ENCODE results near the gene AP1S1. TPM values are rescaled to one million over a fixed set of nuclear protein-coding genes. Genes with fewer than 3 reads are reported as not detected.

The AP1S1 gene
- total and polyA plus RNA-seq, 9 of the 15 experiments (the other 6 are each of a cell fraction or from before 2014, with no cell fraction given), result 4.4 to 149 (median 89.4) TPM

- TF ChIP-seq EZH2 (IDR thresholded peaks at IDR 0.05; ENCODE audit: borderline replicate concordance, low read depth, low read length), result no peak
- no peak for TF ChIP-seq HDAC3 (IDR thresholded peaks at IDR 0.05; ENCODE audit: borderline replicate concordance, partially characterized antibody)
- TF ChIP-seq RUNX1 (IDR thresholded peaks at IDR 0.05; ENCODE audit: low read depth), result no peak
- TF ChIP-seq, protein P1, sequence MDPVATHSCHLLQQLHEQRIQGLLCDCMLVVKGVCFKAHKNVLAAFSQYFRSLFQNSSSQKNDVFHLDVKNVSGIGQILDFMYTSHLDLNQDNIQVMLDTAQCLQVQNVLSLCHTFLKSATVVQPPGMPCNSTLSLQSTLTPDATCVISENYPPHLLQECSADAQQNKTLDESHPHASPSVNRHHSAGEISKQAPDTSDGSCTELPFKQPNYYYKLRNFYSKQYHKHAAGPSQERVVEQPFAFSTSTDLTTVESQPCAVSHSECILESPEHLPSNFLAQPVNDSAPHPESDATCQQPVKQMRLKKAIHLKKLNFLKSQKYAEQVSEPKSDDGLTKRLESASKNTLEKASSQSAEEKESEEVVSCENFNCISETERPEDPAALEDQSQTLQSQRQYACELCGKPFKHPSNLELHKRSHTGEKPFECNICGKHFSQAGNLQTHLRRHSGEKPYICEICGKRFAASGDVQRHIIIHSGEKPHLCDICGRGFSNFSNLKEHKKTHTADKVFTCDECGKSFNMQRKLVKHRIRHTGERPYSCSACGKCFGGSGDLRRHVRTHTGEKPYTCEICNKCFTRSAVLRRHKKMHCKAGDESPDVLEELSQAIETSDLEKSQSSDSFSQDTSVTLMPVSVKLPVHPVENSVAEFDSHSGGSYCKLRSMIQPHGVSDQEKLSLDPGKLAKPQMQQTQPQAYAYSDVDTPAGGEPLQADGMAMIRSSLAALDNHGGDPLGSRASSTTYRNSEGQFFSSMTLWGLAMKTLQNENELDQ (CRISPR knock-in tag; IDR thresholded peaks at IDR 0.05; ENCODE audit: borderline replicate concordance), result no peak
- TF ChIP-seq SIX5 (IDR thresholded peaks at IDR 0.05; ENCODE audit: borderline replicate concordance in 1 of 2, insufficient read depth in 1 of 2, low read depth in 1 of 2, low read length in 2 of 2), result no peak
- no peak for TF ChIP-seq ZC3H4 (CRISPR knock-in tag; IDR thresholded peaks at IDR 0.05; ENCODE audit: borderline replicate concordance)
- no peak for TF ChIP-seq RHOXF2B (CRISPR knock-in tag; conservative IDR thresholded peaks at IDR 0.05)
- TF ChIP-seq MTA1 (IDR thresholded peaks at IDR 0.05; ENCODE audit: borderline replicate concordance), result no peak
- peak; percentile 19; the same call in 1 of the 2 replicates for TF ChIP-seq CXXC5 (CRISPR knock-in tag; IDR thresholded peaks at IDR 0.05)
- TF ChIP-seq BHLHE40 (IDR thresholded peaks at IDR 0.05; ENCODE audit: low read length), result peak; percentile 97
- TF ChIP-seq ZNF584 (CRISPR knock-in tag; IDR thresholded peaks at IDR 0.05; ENCODE audit: low read depth), result no peak
- TF ChIP-seq, protein P2, sequence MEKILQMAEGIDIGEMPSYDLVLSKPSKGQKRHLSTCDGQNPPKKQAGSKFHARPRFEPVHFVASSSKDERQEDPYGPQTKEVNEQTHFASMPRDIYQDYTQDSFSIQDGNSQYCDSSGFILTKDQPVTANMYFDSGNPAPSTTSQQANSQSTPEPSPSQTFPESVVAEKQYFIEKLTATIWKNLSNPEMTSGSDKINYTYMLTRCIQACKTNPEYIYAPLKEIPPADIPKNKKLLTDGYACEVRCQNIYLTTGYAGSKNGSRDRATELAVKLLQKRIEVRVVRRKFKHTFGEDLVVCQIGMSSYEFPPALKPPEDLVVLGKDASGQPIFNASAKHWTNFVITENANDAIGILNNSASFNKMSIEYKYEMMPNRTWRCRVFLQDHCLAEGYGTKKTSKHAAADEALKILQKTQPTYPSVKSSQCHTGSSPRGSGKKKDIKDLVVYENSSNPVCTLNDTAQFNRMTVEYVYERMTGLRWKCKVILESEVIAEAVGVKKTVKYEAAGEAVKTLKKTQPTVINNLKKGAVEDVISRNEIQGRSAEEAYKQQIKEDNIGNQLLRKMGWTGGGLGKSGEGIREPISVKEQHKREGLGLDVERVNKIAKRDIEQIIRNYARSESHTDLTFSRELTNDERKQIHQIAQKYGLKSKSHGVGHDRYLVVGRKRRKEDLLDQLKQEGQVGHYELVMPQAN (IDR thresholded peaks at IDR 0.05; ENCODE audit: borderline replicate concordance), result no peak
- TF ChIP-seq, protein P3, sequence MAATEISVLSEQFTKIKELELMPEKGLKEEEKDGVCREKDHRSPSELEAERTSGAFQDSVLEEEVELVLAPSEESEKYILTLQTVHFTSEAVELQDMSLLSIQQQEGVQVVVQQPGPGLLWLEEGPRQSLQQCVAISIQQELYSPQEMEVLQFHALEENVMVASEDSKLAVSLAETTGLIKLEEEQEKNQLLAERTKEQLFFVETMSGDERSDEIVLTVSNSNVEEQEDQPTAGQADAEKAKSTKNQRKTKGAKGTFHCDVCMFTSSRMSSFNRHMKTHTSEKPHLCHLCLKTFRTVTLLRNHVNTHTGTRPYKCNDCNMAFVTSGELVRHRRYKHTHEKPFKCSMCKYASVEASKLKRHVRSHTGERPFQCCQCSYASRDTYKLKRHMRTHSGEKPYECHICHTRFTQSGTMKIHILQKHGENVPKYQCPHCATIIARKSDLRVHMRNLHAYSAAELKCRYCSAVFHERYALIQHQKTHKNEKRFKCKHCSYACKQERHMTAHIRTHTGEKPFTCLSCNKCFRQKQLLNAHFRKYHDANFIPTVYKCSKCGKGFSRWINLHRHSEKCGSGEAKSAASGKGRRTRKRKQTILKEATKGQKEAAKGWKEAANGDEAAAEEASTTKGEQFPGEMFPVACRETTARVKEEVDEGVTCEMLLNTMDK (IDR thresholded peaks at IDR 0.05; ENCODE audit: borderline replicate concordance, insufficient read depth, low read depth, low read length, poor library complexity, severe bottlenecking), result no peak
- TF ChIP-seq FOXK2 (conservative IDR thresholded peaks at IDR 0.05 in 1 of 2, IDR thresholded peaks at IDR 0.05 in 1 of 2; ENCODE audit: low read depth in 2 of 2), result peak; percentile 93 to 95
- TF ChIP-seq, protein P4, sequence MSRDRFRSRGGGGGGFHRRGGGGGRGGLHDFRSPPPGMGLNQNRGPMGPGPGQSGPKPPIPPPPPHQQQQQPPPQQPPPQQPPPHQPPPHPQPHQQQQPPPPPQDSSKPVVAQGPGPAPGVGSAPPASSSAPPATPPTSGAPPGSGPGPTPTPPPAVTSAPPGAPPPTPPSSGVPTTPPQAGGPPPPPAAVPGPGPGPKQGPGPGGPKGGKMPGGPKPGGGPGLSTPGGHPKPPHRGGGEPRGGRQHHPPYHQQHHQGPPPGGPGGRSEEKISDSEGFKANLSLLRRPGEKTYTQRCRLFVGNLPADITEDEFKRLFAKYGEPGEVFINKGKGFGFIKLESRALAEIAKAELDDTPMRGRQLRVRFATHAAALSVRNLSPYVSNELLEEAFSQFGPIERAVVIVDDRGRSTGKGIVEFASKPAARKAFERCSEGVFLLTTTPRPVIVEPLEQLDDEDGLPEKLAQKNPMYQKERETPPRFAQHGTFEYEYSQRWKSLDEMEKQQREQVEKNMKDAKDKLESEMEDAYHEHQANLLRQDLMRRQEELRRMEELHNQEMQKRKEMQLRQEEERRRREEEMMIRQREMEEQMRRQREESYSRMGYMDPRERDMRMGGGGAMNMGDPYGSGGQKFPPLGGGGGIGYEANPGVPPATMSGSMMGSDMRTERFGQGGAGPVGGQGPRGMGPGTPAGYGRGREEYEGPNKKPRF (IDR thresholded peaks at IDR 0.05; ENCODE audit: low read depth, low read length), result no peak
- peak; percentile 79 for TF ChIP-seq ZNF384 (IDR thresholded peaks at IDR 0.05; ENCODE audit: low read depth, low read length)
- TF ChIP-seq ELF2 (CRISPR knock-in tag; IDR thresholded peaks at IDR 0.05), result no peak
Observed at GRCh38 chr7:101156866-101157589, 2.8 kb downstream of the AP1S1 start (continued).
